Aorta (tissue), 5 donors: Measurements from ENCODE around the gene POTEF. TPM values are rescaled to one million over a fixed set of nuclear protein-coding genes. Genes with fewer than 3 reads are reported as not detected.
"Not testable (repeated sequence)": the region's sequence is repeated elsewhere in the genome, so short reads cannot be mapped to it uniquely, and the experiment has no call there.

Experiments
- ATAC-seq: fragments of 200-7000 bp; cut with Tn5 transposase; one replicate; pipeline ENCODE4 v1.9.1; 2022; ENCODE audit warnings: moderate library complexity; ENCODE audit not compliant: low FRiP score
- DNase-seq, 2 donors: peaks; one replicate each; pipeline ENCODE4 v3.0.0-alpha.2; 2020
- H3K27ac ChIP-seq, 2 donors: one replicate each; pipeline ENCODE4 v1.5.1; 2013; ENCODE audit warnings: low read length in 2 of 2, mild to moderate bottlenecking in 2 of 2, moderate library complexity in 2 of 2, control low read depth in 1 of 2, inconsistent platforms in 1 of 2, low read depth in 1 of 2
- H3K27me3 ChIP-seq, 2 donors: one replicate each; pipeline ENCODE4 v1.6.1; 2013; ENCODE audit warnings: control low read depth in 1 of 2, low read length in 1 of 2, mild to moderate bottlenecking in 1 of 2, moderate library complexity in 1 of 2; ENCODE audit not compliant: insufficient read depth in 2 of 2, control insufficient read depth in 1 of 2
- H3K36me3 ChIP-seq, 2 donors: one replicate each; pipeline ENCODE4 v1.6.1; 2013; ENCODE audit warnings: control low read depth in 1 of 2, low read length in 1 of 2, mild to moderate bottlenecking in 1 of 2; ENCODE audit not compliant: insufficient read depth in 2 of 2, control insufficient read depth in 1 of 2
- H3K4me1 ChIP-seq, 2 donors: one replicate each; pipeline ENCODE4 v1.6.1; 2013; ENCODE audit warnings: low read length in 2 of 2, control low read depth in 1 of 2, mild to moderate bottlenecking in 1 of 2, moderate library complexity in 1 of 2; ENCODE audit not compliant: insufficient read depth in 2 of 2, control insufficient read depth in 1 of 2
- H3K4me3 ChIP-seq, 2 donors: one replicate each; pipeline ENCODE4 v1.5.1; 2013; ENCODE audit warnings: low read length in 2 of 2, control low read depth in 1 of 2, mild to moderate bottlenecking in 1 of 2
- H3K9me3 ChIP-seq: one replicate; pipeline ENCODE4 v1.6.1; 2013; ENCODE audit warnings: mild to moderate bottlenecking, low read length; ENCODE audit not compliant: control insufficient read depth
- WGBS, 2 donors: extraction: QIAGEN DNeasy Blood & Tissue Kit; methylation state at CpG; one replicate each; pipeline ENCODE4 v1.1.7; 2013; 5-methylcytosine and 5-hydroxymethylcytosine counted together
- intact Hi-C, 2 donors: fragments of 100-400 bp; cut with DNase I; formaldehyde crosslinking; loops; one replicate each; pipeline versions ENCODE4 v1.14.2 to v1.15.0; 2022
- long read RNA-seq, 2 donors: library from polyadenylated mRNA; unstranded; transcript quantifications; one replicate each; pipeline ENCODE4 v2.0.0, GENCODE V29; 2020 to 2021
- polyA plus RNA-seq, 2 donors: library from polyadenylated mRNA; stranded (reverse); fragments of 200-250 nt; gene quantifications; one replicate each; pipeline ENCODE4 v1.2.3, GENCODE V29; 2013
- total RNA-seq, 2 donors: library from RNA; stranded (reverse); fragmentation: NEBNext Ultra II Directional; extraction: Animal tissue kit (Norgen Biotek cat#: 25700); gene quantifications; one replicate each; pipeline ENCODE4 v1.2.1, GENCODE V29; 2021
- donor health status: healthy with polysubstance abuse.
- donor health status: Bipolar disorder and iron deficiency.
- donor health status: DM: no; HTN: no; CAD: no.
- donor health status: DM: no; HTN: no; CAD: no.
- donor health status: DM: yes; HTN: yes; CAD: no.

Gene POTEF
- total RNA-seq (under 1 TPM in 1 of 2 donors, not detected in 1; 0.24 TPM), polyA plus RNA-seq (not detected)
- long read RNA-seq, donor 1, result 0 reads
- long read RNA-seq, donor 2, result 0 reads

- H3K27me3 ChIP-seq, DNase-seq, H3K36me3 ChIP-seq, H3K4me1 ChIP-seq, intact Hi-C loops, H3K9me3 ChIP-seq, ATAC-seq, H3K4me3 ChIP-seq, H3K27ac ChIP-seq: not testable (repeated sequence)
- WGBS, 2 donors, result 86 to 90% methylated on average over 14 to 18 of the region's 29 CpGs
These were observed at the start of gene POTEF for GRCh38 chr2:130129120-130129829. TSS of gene POTEF (minus strand) at chr2:130129222. CDS start at chr2:130120515, 8,707 bp downstream.

- ATAC-seq, H3K4me3 ChIP-seq, H3K9me3 ChIP-seq, intact Hi-C loops, H3K27ac ChIP-seq, H3K4me1 ChIP-seq, H3K27me3 ChIP-seq, H3K36me3 ChIP-seq: not testable (repeated sequence)
- WGBS, 2 donors, result 86 to 93% methylated on average over 5 of the region's 5 CpGs
- peak in 1 of 2 donors; percentile 20 for DNase-seq
These were observed 45.8 kb upstream of the POTEF start for GRCh38 chr2:130174866-130175265.

- Histone ChIP-seq H3K36me3 (peaks cover 0 to 5% of the 10 kb centered on the region in 2 donors), H3K27ac (no peak overlapping the region), H3K9me3 (no peaks in the 10 kb centered on the region), H3K27me3 (no peaks in the 10 kb centered on the region), H3K4me1 (no peaks in the 10 kb centered on the region), H3K4me3 (no peak overlapping the region)
- WGBS, 2 donors, result 94% methylated on average over 7 of the region's 7 CpGs
- ATAC-seq (no peak), DNase-seq (no peak)
- intact Hi-C loops, result no loop called here
These were observed 40.9 kb upstream of the POTEF start for GRCh38 chr2:130169896-130170295.

GRCh38 chr2:130169163-130169562 is 40.1 kb upstream of the POTEF start:
- H3K4me1 ChIP-seq, H3K27me3 ChIP-seq, H3K36me3 ChIP-seq, H3K4me3 ChIP-seq, H3K9me3 ChIP-seq, intact Hi-C loops, DNase-seq, H3K27ac ChIP-seq, ATAC-seq: not testable (repeated sequence)
- 92 to 96% methylated on average over 3 of the region's 3 CpGs for WGBS, 2 donors

- H3K4me1 ChIP-seq, H3K27me3 ChIP-seq, intact Hi-C loops, DNase-seq, ATAC-seq, H3K4me3 ChIP-seq, H3K36me3 ChIP-seq, H3K9me3 ChIP-seq, H3K27ac ChIP-seq: not testable (repeated sequence)
- 84 to 87% methylated on average over 3 of the region's 3 CpGs for WGBS, 2 donors
These were observed 37.6 kb upstream of the POTEF start for GRCh38 chr2:130166611-130167010.

- 93 to 97% methylated on average over 8 of the region's 8 CpGs for WGBS, 2 donors
- Histone ChIP-seq H3K4me1 (no peaks in the 10 kb centered on the region), H3K36me3 (peaks cover 0 to 8% of the 10 kb centered on the region in 2 donors), H3K4me3 (no peak overlapping the region), H3K9me3 (no peaks in the 10 kb centered on the region), H3K27ac (no peak overlapping the region), H3K27me3 (no peaks in the 10 kb centered on the region)
- no peak for DNase-seq
- intact Hi-C loops, result no loop called here
- no peak for ATAC-seq
These were observed 36.4 kb upstream of the POTEF start for GRCh38 chr2:130165293-130166016.

GRCh38 chr2:130162968-130163367 is 33.9 kb upstream of the POTEF start:
- 90 to 94% methylated on average over 9 of the region's 9 CpGs for WGBS, 2 donors
- ATAC-seq (no peak), DNase-seq (no peak)
- H3K27ac ChIP-seq, result no peak overlapping the region
- peaks cover 0 to 9% of the 10 kb centered on the region in 2 donors for H3K36me3 ChIP-seq
- H3K4me3 ChIP-seq, result no peak overlapping the region
- intact Hi-C loops, result no loop called here
- H3K9me3 ChIP-seq, result no peaks in the 10 kb centered on the region
- H3K27me3 ChIP-seq, result no peaks in the 10 kb centered on the region
- no peaks in the 10 kb centered on the region for H3K4me1 ChIP-seq

- WGBS, 2 donors, result 92 to 95% methylated on average over 6 to 7 of the region's 7 CpGs
- H3K27ac ChIP-seq, ATAC-seq, H3K36me3 ChIP-seq, intact Hi-C loops, DNase-seq, H3K9me3 ChIP-seq, H3K27me3 ChIP-seq, H3K4me3 ChIP-seq, H3K4me1 ChIP-seq: not testable (repeated sequence)
These were observed 33.5 kb upstream of the POTEF start for GRCh38 chr2:130162486-130162885.
